Brain microvascular endothelial cell (primary cell): Measurements from ENCODE around the gene LDLRAD4.

Experiments used
- DNase-seq: peaks from one replicate; pipeline ENCODE4 v3.0.0-alpha.2; 2020
- H3K27ac ChIP-seq: fragments of 250-450 bp; sonication (Bioruptor Pico); 2 replicates; pipeline ENCODE4 v1.5.1; 2020; ENCODE audit warnings: mild to moderate bottlenecking, moderate library complexity
- H3K27me3 ChIP-seq: fragments of 250-450 bp; sonication (Bioruptor Pico); replicated peaks from 2 replicates; pipeline ENCODE4 v1.5.1; 2020; ENCODE audit warnings: mild to moderate bottlenecking
- H3K36me3 ChIP-seq: fragments of 250-450 bp; sonication (Bioruptor Pico); replicated peaks from 2 replicates; pipeline ENCODE4 v1.5.1; 2020; ENCODE audit warnings: mild to moderate bottlenecking
- H3K4me3 ChIP-seq: 2 replicates; pipeline ENCODE4 v1.5.1; 2011; ENCODE audit warnings: low read depth, mild to moderate bottlenecking, control low read depth, low read length, moderate library complexity
- CTCF ChIP-seq: IDR thresholded peaks from 2 replicates; pipeline ENCODE4 v1.5.1; 2011; ENCODE audit warnings: low read depth, mild to moderate bottlenecking, moderate library complexity, low read length, control low read depth, inconsistent platforms; ENCODE audit errors: missing control alignments
- in situ Hi-C: cut with HindIII; loops from 2 replicates; pipeline ENCODE4 v1.10.0; 2017; ENCODE audit warnings: low sequenced_read_pairs, low pct_ligation_motif_present

The LDLRAD4 gene

GRCh38 chr18:13392029-13392750, 173.6 kb downstream of the LDLRAD4 start:
- no peak overlapping the region for H3K27ac ChIP-seq
- H3K27me3 ChIP-seq = no peaks in the 10 kb centered on the region
- no peak for TF ChIP-seq CTCF
- in situ Hi-C loops = no loop called here
- no peak for DNase-seq
- no peak overlapping the region for H3K4me3 ChIP-seq
- H3K36me3 ChIP-seq = no peaks in the 10 kb centered on the region

DNA sequence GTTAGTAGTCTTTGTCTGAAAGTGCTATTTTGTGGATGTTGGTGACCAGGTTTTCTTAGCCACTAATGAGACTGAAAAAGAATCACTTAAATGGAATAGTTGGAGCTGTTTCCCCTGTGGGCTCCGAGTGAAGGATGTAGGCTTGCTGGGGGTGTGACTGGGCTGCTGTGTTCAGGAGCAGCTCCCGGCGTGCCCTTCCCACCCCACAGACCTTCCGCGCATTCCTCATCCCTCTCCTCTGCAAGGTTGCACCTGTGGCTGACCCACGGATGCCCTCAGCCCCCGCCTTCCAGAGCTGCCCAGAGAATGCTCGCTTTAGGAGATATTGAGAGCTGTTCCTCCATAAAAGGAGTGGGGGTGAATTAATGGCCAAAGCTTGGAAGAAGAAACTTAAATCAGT, 174.3 kb downstream of the LDLRAD4 start:
- H3K4me3 ChIP-seq = no peak overlapping the region
- no peak overlapping the region for H3K27ac ChIP-seq
- H3K36me3 ChIP-seq = no peaks in the 10 kb centered on the region
- H3K27me3 ChIP-seq = no peaks in the 10 kb centered on the region
- in situ Hi-C loops = no loop called here
- DNase-seq = no peak
- TF ChIP-seq CTCF = no peak

DNA sequence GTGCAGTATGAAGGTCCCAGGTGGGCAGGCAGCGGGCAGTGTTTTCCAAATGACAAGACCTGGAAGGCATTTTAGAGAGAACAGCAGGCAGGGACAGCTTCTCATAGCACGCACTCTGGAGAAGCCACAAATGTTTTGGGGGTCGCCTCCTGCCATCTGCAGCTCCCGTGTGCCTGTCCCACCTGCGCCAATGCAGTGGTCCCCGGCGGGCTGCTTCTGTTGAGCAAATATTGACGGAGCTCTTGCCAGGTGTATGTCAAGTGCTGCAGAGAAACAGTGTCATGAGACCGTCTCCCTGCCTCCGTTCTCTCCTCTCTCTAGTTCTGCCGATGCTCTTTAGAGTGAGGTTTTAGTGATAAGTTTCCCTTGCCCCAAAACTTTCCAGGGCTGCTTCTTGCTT, 174.8 kb downstream of the LDLRAD4 start:
- in situ Hi-C loops = no loop called here
- Histone ChIP-seq H3K4me3 (no peak overlapping the region), H3K27ac (no peak overlapping the region), H3K27me3 (no peaks in the 10 kb centered on the region), H3K36me3 (no peaks in the 10 kb centered on the region)
- TF ChIP-seq CTCF = no peak
- no peak for DNase-seq

DNA sequence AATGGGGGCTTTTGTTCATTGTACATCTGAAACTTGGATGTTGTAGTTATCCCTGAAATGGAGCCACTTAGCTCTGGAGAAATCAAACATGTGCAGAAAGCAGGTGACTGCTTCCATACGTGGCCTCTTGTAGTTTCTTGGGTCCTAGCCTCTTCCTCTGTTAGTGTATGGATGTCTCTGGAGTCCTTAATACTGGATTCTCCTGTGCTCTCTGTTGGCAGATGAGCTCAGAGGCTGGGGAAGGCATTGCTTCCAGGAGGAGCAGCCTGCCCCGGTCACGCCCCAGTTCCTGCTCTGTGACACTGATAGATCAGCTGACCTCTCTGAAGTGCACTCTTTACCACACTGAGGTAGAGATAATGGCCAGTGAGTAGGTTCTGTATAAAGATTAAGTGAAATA, 176.2 kb downstream of the LDLRAD4 start:
- no peak for TF ChIP-seq CTCF
- no peak for DNase-seq
- Histone ChIP-seq H3K27me3 (no peaks in the 10 kb centered on the region), H3K36me3 (no peaks in the 10 kb centered on the region), H3K27ac (no peak overlapping the region), H3K4me3 (no peak overlapping the region)
- in situ Hi-C loops = no loop called here

DNA sequence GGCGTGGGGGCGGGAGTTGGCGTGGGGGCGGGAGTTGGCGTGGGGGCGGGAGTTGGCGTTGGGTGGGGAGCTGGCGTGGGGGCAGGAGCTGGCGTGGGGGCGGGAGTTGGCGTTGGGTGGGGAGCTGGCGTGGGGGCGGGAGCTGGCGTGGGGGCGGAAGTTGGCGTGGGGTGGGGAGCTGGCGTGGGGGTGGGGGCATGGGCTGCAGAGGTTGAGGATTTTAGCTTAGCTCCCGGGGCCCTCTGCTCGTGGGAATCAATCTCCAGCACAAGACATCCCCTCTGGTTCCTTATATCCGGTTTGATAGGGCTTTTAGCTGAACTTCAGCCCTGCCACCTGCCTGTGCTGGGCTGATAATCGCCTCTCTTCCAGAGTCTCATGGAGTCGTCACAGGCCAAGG, 177.0 kb downstream of the LDLRAD4 start:
- Histone ChIP-seq H3K27ac (no peak overlapping the region), H3K4me3 (no peak overlapping the region), H3K36me3 (no peaks in the 10 kb centered on the region), H3K27me3 (no peaks in the 10 kb centered on the region)
- TF ChIP-seq CTCF = no peak
- DNase-seq = no peak
- in situ Hi-C loops = no loop called here
